ENCODE results near the gene CD9.

Gene CD9

DNA sequence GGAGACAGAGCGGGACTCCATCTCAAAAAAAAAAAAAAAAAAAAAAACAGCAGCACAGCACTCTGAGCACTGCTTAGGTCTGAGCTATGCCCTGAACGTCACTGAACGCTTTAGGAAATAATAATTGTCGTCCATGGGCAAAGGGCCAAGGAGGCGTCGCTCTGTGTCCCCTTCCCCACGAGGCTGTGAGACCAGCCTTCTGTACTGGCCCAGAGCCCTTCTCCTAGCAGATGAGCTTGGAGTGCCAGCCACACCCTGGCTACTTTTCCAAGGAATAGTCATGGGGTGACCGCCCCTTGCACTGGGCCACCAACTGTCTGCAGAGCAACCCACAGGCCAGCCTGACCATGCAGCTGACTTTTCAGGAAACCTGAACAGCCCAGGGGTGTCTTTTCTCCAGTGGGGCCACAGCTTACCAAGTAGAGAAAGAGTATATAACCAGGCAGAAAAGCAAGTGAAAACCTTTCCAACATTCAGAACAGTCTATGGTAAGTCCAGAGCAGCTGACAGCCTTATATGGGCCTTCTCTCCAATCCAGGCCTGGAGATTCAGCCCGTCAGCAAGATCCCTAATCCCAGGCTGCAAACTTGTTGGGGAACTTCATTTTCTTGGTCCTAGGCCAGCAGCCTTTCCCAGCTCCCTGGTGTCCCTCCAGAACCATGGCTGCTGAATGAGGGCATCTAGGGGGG is 28.5 kb downstream of the CD9 start:
- DNase-seq (ENCODE audit: low spot score): no peak
- TF ChIP-seq CTCF (IDR thresholded peaks at IDR 0.05; ENCODE audit: extremely low read depth, missing control alignments): no peak

GRCh38 chr12:6229224-6230218 is 29.3 kb downstream of the CD9 start:
- no peak for TF ChIP-seq CTCF (IDR thresholded peaks at IDR 0.05; ENCODE audit: extremely low read depth, missing control alignments)
- DNase-seq (ENCODE audit: low spot score): no peak

GRCh38 chr12:6230321-6231110 is 30.3 kb downstream of the CD9 start:
- TF ChIP-seq CTCF (IDR thresholded peaks at IDR 0.05; ENCODE audit: extremely low read depth, missing control alignments): no peak
- peak; percentile 19 for DNase-seq (ENCODE audit: low spot score)

GRCh38 chr12:6231359-6232268 is 31.4 kb downstream of the CD9 start:
- TF ChIP-seq CTCF (IDR thresholded peaks at IDR 0.05; ENCODE audit: extremely low read depth, missing control alignments): no peak
- DNase-seq (ENCODE audit: low spot score): no peak

GRCh38 chr12:6233121-6233971 is 33.1 kb downstream of the CD9 start:
- no peak for TF ChIP-seq CTCF (IDR thresholded peaks at IDR 0.05; ENCODE audit: extremely low read depth, missing control alignments)
- DNase-seq (ENCODE audit: low spot score): no peak

GRCh38 chr12:6234214-6234613 is 34.0 kb downstream of the CD9 start:
- no peak for TF ChIP-seq CTCF (IDR thresholded peaks at IDR 0.05; ENCODE audit: extremely low read depth, missing control alignments)
- no peak for DNase-seq (ENCODE audit: low spot score)

All from GM20000 (cell line).